ENCODE results near the gene ZNF598.
"Not testable (repeated sequence)": the region's sequence is repeated elsewhere in the genome, so short reads cannot be mapped to it uniquely, and the experiment has no call there.

The ZNF598 gene

DNA sequence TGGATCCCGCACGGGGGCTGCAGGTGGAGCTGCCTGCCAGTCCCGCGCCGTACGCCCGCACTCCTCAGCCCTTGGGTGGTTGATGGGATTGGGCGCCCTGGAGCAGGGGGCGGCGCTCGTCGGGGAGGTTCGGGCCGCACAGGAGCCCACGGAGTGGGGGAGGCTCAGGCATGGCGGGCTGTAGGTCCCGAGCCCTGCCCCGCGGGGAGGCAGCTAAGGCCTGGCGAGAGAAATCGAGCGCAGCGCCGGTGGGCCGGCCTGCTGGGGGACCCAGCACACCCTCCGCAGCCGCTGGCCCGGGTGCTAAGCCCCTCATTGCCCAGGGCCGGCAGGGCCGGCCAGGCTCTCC lies 51.5 kb downstream of the ZNF598 start:
- ATAC-seq, result not testable (repeated sequence)

DNA sequence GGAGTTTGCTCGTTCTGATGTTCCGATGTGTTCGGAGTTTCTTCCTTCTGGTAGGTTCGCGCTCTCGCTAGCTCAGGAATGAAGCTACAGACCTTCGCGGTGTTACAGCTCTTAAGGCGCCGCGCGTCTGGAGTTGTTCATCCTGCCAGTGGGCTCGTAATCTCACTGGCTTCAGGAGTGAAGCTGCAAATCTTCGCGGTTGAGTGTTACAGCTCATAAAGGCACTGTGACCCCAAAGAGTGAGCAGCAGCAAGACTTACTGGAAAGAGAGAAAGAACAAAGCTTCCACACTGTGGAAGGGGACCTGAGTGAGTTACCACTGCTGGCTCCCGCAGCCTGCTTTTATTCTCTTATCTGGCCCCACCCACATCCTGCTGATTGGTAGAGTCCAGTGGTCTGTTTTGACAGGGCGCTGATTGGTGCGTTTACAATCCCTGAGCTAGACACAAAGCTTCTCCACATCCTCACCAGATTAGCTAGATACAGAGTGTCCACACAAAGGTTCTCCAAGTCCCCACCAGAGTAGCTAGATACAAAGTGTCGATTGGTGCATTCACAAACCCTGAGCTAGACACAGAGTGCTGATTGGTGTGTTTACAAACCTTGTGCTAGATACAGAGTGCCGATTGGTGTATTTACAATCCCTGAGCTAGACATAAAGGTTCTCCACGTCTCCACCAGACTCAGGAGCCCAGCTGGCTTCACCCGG lies 52.0 kb downstream of the ZNF598 start:
- not testable (repeated sequence) for DNase-seq, ATAC-seq

More for the DNA sequence above, 51.5 kb downstream of the ZNF598 start:
- DNase-seq, result not testable (repeated sequence)

DNA sequence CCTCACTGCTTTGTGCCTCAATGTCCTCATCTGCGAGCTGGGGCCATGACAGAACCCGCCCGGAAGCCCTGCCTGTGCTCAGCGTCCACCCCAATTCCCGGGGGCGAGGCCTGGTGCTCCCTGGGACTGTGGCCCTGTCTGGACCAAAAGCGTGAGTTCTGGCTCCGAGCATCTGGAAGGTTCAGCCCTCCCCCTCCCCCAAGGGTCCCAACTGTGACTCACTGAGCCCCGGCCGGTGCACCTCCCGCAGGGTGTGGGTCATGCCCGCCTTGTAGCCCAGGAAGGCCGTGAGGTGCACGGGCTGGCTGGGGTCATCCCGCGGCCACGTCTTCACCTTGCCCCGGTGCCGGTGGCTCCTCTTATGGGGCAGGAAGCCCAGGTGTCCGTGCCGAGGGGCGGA lies 55.9 kb downstream of the ZNF598 start:
- DNase-seq, result no peak
- ATAC-seq, result no peak

DNA sequence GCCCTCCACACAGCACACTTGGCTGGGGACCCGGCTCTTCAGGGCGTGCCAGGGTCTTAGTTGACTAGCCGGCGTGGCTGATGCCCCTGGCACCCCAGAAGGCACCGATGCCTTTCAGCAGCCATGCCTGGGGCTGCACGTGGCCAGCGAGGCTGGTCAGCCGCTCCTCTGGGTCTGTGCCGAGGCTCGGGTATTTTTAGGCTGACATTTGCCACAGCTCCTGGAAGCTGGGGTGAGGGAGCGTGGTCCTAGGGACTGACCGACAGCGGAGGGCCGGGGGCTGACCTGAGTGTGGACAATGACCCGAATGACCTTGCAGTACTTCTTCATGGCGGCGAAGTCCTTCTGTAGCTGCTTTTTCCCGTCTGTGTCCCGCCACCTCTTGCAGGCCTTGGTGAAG lies 59.1 kb downstream of the ZNF598 start:
- ATAC-seq, result no peak

DNA sequence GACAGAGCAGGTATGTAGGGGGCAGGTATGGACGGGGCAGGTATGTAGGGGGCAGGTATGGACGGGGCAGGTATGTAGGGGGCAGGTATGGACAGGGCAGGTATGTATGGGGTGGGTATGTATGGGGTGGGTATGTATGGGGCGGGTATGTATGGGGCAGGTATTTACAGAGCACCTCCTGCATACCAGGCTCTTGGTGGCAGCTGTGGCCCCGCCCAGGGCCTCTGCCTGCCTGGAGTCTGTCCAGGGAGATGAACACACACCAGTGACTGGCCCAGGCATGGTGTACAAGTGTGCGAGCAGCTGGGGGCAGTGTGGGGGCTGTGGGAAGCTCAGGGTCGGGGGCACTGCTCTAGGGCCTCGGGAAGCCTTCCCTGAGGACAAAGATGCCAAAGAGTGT lies 59.6 kb downstream of the ZNF598 start:
- no peak for DNase-seq
- no peak for ATAC-seq

More for the DNA sequence above, 59.1 kb downstream of the ZNF598 start:
- no peak for DNase-seq

DNA sequence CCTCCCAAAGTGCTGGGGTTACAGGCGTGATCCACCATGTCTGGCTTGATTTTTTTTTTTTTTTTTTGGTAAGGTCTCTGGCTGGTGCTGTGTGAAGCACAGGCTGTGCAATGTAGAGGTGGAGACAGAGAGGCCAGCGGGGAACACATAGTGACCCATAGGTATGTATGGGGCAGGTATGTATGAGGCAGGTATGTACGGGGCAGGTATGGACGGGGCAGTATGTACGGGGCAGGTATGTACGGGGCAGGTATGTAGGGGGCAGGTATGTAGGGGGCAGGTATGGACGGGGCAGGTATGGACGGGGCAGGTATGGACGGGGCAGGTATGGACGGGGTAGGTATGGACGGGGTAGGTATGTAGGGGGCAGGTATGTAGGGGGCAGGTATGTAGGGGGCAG lies 60.1 kb downstream of the ZNF598 start:
- DNase-seq (no peak), ATAC-seq (no peak)

All from stimulated activated naive CD8-positive, alpha-beta T cell treated with anti-CD3 and anti-CD28 coated beads, Interleukin-15, Interleukin-2, amounts not matched to agents 100 U/mL and 50 U/mL, for 24 hours (primary cell).